SU-DHL-6 (cell line): ENCODE results near the gene IQCH.

Experiments
- CTCF ChIP-seq: fragments of 200-600 bp; sonication (generic); IDR thresholded peaks from one replicate; pipeline ENCODE4 v1.5.1; 2017; ENCODE audit warnings: antibody characterized with exemption, mild to moderate bottlenecking, low read length, moderate library complexity; ENCODE audit not compliant: insufficient read depth, poor library complexity, severe bottlenecking
- EZH2phosphoT487 ChIP-seq: fragments of 200-600 bp; sonication (generic), shearing (Covaris generic); conservative IDR thresholded peaks from 2 replicates; pipeline ENCODE4 v1.6.1; 2018; ENCODE audit warnings: mild to moderate bottlenecking, antibody characterized with exemption, low read length, moderate library complexity, mixed read lengths

GRCh38 chr15:67411486-67411885, 156.9 kb downstream of the IQCH start:
- TF ChIP-seq CTCF (no peak), EZH2phosphoT487 (no peak)
